ENCODE results near the gene CALHM4.

DNA sequence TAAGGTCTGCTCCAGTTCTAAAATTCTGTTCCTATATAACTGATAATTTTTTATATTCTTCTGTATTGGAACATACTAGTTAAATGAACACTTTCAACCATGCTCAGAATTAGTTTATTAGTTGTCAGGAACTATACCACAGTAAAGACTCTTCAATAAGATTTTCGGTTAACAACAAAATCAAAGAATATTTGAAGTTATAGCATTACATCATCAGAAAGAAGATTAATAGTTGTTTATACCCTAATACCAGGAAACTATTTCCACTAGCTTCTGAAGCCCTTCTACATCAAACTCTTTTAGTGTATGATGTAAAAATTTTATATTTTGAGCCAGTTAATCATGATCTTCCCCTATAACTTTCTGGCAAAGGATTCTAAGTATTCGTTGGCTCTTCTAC lies 6.6 kb downstream of the CALHM4 start:
- no peak for TF ChIP-seq CTCF (IDR thresholded peaks at IDR 0.05; ENCODE audit: borderline replicate concordance, extremely low read depth, low read length, poor library complexity, severe bottlenecking)
- no peak for TF ChIP-seq EZH2 (IDR thresholded peaks at IDR 0.05; ENCODE audit: borderline replicate concordance, low read depth, low read length, severe bottlenecking)

Data from DND-41 (cell line).